SK-N-SH treated with all-trans-retinoic acid at 6 μM for 48 hours (cell line): ENCODE data around the gene MCF2.

Experiments
- ATAC-seq: fragments of 200-7000 bp; cut with Tn5 transposase; 3 replicates; pipeline ENCODE4 v1.9.1; 2020; ENCODE audit warnings: mild to moderate bottlenecking, moderate library complexity
- ARNTL ChIP-seq: fragments of 450-650 bp; formaldehyde crosslinking; IDR thresholded peaks from 2 replicates; pipeline ENCODE4 v1.5.0; 2020; ENCODE audit warnings: low read depth, mild to moderate bottlenecking, moderate library complexity, borderline replicate concordance
- BACH2 ChIP-seq: fragments of 250-450 bp; sonication (Bioruptor Pico); IDR thresholded peaks from 2 replicates; pipeline ENCODE4 v1.9.0; 2021; ENCODE audit warnings: mild to moderate bottlenecking, borderline replicate concordance
- ISL1 ChIP-seq: fragments of 250-450 bp; sonication (Bioruptor Pico); IDR thresholded peaks from 2 replicates; pipeline ENCODE4 v2.1.2; 2022; ENCODE audit warnings: mild to moderate bottlenecking, moderate library complexity
- PPARA ChIP-seq: fragments of 250-450 bp; sonication (Bioruptor Pico); IDR thresholded peaks from 2 replicates; pipeline ENCODE4 v1.5.0; 2020; ENCODE audit warnings: mild to moderate bottlenecking, borderline replicate concordance
- SNAI2 ChIP-seq: fragments of 250-450 bp; sonication (Bioruptor Pico); IDR thresholded peaks from 2 replicates; pipeline ENCODE4 v1.5.0; 2020; ENCODE audit warnings: mild to moderate bottlenecking, moderate library complexity
- TOX ChIP-seq: fragments of 250-450 bp; sonication (Bioruptor Pico); IDR thresholded peaks from 2 replicates; pipeline ENCODE4 v1.8.0; 2021; ENCODE audit warnings: mild to moderate bottlenecking, moderate library complexity, borderline replicate concordance
- TSHZ2 ChIP-seq: fragments of 250-450 bp; sonication (Bioruptor Pico); IDR thresholded peaks from 2 replicates; pipeline ENCODE4 v1.5.0; 2020; ENCODE audit warnings: mild to moderate bottlenecking, moderate library complexity
- ZFP3 ChIP-seq: fragments of 250-450 bp; sonication (Bioruptor Pico); IDR thresholded peaks from 2 replicates; pipeline ENCODE4 v1.5.0; 2020; ENCODE audit warnings: mild to moderate bottlenecking, moderate library complexity
- ZFP30 ChIP-seq: fragments of 450-650 bp; formaldehyde crosslinking; IDR thresholded peaks from 2 replicates; pipeline ENCODE4 v1.5.0; 2022; ENCODE audit warnings: mild to moderate bottlenecking, moderate library complexity
- ZNF8 ChIP-seq: fragments of 450-650 bp; formaldehyde crosslinking; IDR thresholded peaks from 2 replicates; pipeline ENCODE4 v1.5.0; 2020; ENCODE audit warnings: mild to moderate bottlenecking, moderate library complexity
- TF ChIP-seq, protein P1 (sequence below): fragments of 250-450 bp; sonication (Bioruptor Pico); IDR thresholded peaks from 2 replicates; pipeline ENCODE4 v1.8.0; 2021; ENCODE audit warnings: low read depth, mild to moderate bottlenecking, moderate library complexity, borderline replicate concordance
- TF ChIP-seq, protein P2 (sequence below): fragments of 250-450 bp; sonication (Bioruptor Pico); IDR thresholded peaks from 2 replicates; pipeline ENCODE4 v1.5.1; 2020; ENCODE audit warnings: low read depth, mild to moderate bottlenecking, moderate library complexity
- TF ChIP-seq, protein P3 (sequence below): fragments of 250-450 bp; sonication (Bioruptor Pico); IDR thresholded peaks from 2 replicates; pipeline ENCODE4 v1.5.1; 2021; ENCODE audit warnings: mild to moderate bottlenecking, moderate library complexity

The MCF2 gene

GRCh38 chrX:139720136-139720535 is 12.2 kb upstream of the MCF2 start:
- no peak for TF ChIP-seq ISL1 (CRISPR knock-in tag)
- TF ChIP-seq, protein P1, sequence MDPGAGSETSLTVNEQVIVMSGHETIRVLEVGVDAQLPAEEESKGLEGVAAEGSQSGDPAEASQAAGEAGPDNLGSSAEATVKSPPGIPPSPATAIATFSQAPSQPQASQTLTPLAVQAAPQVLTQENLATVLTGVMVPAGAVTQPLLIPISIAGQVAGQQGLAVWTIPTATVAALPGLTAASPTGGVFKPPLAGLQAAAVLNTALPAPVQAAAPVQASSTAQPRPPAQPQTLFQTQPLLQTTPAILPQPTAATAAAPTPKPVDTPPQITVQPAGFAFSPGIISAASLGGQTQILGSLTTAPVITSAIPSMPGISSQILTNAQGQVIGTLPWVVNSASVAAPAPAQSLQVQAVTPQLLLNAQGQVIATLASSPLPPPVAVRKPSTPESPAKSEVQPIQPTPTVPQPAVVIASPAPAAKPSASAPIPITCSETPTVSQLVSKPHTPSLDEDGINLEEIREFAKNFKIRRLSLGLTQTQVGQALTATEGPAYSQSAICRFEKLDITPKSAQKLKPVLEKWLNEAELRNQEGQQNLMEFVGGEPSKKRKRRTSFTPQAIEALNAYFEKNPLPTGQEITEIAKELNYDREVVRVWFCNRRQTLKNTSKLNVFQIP (CRISPR knock-in tag) = no peak
- TF ChIP-seq TSHZ2 (CRISPR knock-in tag) = no peak
- TF ChIP-seq PPARA (CRISPR knock-in tag) = no peak
- no peak for TF ChIP-seq ARNTL (CRISPR knock-in tag)
- TF ChIP-seq, protein P2, sequence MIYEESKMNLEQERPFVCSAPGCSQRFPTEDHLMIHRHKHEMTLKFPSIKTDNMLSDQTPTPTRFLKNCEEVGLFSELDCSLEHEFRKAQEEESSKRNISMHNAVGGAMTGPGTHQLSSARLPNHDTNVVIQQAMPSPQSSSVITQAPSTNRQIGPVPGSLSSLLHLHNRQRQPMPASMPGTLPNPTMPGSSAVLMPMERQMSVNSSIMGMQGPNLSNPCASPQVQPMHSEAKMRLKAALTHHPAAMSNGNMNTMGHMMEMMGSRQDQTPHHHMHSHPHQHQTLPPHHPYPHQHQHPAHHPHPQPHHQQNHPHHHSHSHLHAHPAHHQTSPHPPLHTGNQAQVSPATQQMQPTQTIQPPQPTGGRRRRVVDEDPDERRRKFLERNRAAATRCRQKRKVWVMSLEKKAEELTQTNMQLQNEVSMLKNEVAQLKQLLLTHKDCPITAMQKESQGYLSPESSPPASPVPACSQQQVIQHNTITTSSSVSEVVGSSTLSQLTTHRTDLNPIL (CRISPR knock-in tag) = no peak
- TF ChIP-seq, protein P3, sequence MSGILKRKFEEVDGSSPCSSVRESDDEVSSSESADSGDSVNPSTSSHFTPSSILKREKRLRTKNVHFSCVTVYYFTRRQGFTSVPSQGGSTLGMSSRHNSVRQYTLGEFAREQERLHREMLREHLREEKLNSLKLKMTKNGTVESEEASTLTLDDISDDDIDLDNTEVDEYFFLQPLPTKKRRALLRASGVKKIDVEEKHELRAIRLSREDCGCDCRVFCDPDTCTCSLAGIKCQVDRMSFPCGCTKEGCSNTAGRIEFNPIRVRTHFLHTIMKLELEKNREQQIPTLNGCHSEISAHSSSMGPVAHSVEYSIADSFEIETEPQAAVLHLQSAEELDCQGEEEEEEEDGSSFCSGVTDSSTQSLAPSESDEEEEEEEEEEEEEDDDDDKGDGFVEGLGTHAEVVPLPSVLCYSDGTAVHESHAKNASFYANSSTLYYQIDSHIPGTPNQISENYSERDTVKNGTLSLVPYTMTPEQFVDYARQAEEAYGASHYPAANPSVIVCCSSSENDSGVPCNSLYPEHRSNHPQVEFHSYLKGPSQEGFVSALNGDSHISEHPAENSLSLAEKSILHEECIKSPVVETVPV (CRISPR knock-in tag) = no peak
- peak; percentile 73 for ATAC-seq

GRCh38 chrX:139702658-139703057 is 5.3 kb downstream of the MCF2 start:
- no peak for ATAC-seq
- TF ChIP-seq, protein P2 (CRISPR knock-in tag) = no peak
- TF ChIP-seq PPARA (CRISPR knock-in tag) (no peak), TOX (CRISPR knock-in tag) (no peak), ISL1 (CRISPR knock-in tag) (no peak)
- TF ChIP-seq, protein P1 (CRISPR knock-in tag) = no peak

DNA sequence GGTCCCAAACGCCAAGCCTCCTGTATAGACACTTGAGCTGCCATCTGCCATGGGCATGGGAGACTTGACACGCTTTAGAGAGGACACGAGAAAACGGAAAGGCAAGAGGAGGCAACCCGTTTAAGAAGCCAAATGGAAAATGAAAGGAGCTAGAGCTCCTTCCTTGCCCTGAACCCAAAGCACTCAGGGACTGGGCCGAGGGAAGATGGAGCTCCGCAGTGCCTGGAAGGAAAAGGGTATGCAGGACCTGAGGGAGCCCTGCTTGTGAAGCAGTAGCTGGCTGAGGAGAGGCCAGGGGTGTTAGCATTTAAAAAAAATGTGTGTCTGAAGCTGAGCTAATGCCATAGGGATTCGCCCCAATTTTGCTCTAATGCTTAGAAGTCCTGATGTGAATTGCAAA is 15.1 kb downstream of the MCF2 start:
- TF ChIP-seq BACH2 (no peak), SNAI2 (CRISPR knock-in tag) (no peak), TSHZ2 (CRISPR knock-in tag) (no peak), ZFP30 (CRISPR knock-in tag) (no peak), ZFP3 (CRISPR knock-in tag) (no peak), ZNF8 (CRISPR knock-in tag) (no peak)
- TF ChIP-seq, protein P2 (CRISPR knock-in tag) = no peak

More for the DNA sequence above, 15.1 kb downstream of the MCF2 start:
- ATAC-seq = no peak
